KMS-11 (cell line): Measurements from ENCODE around the gene PLCB4.

ENCODE experiments used
- H2AFZ ChIP-seq: fragments of 200-600 bp; sonication (generic); 2 replicates; pipeline ENCODE4 v1.6.1; 2016; ENCODE audit warnings: antibody characterized with exemption, mixed run types, low read depth
- H3K27ac ChIP-seq: fragments of 200-600 bp; sonication (generic); 2 replicates; pipeline ENCODE4 v1.6.1; 2016; ENCODE audit warnings: mild to moderate bottlenecking, mixed run types
- H3K27me3 ChIP-seq: fragments of 200-600 bp; sonication (generic); 2 replicates; pipeline ENCODE4 v1.6.1; 2017; ENCODE audit warnings: mild to moderate bottlenecking, low read depth, mixed run types, moderate library complexity; ENCODE audit not compliant: insufficient read depth
- H3K36me3 ChIP-seq: fragments of 200-600 bp; sonication (generic); 2 replicates; pipeline ENCODE4 v1.6.1; 2017; ENCODE audit warnings: mild to moderate bottlenecking, mixed run types; ENCODE audit not compliant: insufficient read depth
- H3K4me1 ChIP-seq: fragments of 200-600 bp; sonication (generic); 2 replicates; pipeline ENCODE4 v1.6.1; 2016; ENCODE audit warnings: mild to moderate bottlenecking, low read depth, mixed run types; ENCODE audit not compliant: poor library complexity, severe bottlenecking
- H3K4me2 ChIP-seq: fragments of 200-600 bp; sonication (generic); 2 replicates; pipeline ENCODE4 v1.7.0; 2016; ENCODE audit warnings: mild to moderate bottlenecking, mixed run types
- H3K4me3 ChIP-seq: fragments of 200-600 bp; sonication (generic); IDR thresholded peaks from 2 replicates; pipeline ENCODE4 v1.6.1; 2017; ENCODE audit warnings: low read depth, low read length, mixed read lengths; ENCODE audit not compliant: insufficient read depth
- H3K79me2 ChIP-seq: fragments of 200-600 bp; sonication (generic); 2 replicates; pipeline ENCODE4 v1.6.1; 2016; ENCODE audit warnings: low read depth, mixed run types; ENCODE audit not compliant: insufficient read depth
- H3K9ac ChIP-seq: fragments of 200-600 bp; sonication (generic); 2 replicates; pipeline ENCODE4 v1.6.1; 2016; ENCODE audit warnings: mild to moderate bottlenecking, mixed run types
- H4K20me1 ChIP-seq: fragments of 200-600 bp; sonication (generic); 2 replicates; pipeline ENCODE4 v1.6.1; 2016; ENCODE audit warnings: mild to moderate bottlenecking, mixed run types; ENCODE audit not compliant: insufficient read depth
- TF ChIP-seq, protein P1 (sequence below): fragments of 200-600 bp; sonication (generic); conservative IDR thresholded peaks from 2 replicates; pipeline ENCODE4 v1.6.1; 2017; ENCODE audit warnings: low read depth, mild to moderate bottlenecking, antibody characterized with exemption, low read length, moderate library complexity, mixed read lengths

PLCB4 gene

DNA sequence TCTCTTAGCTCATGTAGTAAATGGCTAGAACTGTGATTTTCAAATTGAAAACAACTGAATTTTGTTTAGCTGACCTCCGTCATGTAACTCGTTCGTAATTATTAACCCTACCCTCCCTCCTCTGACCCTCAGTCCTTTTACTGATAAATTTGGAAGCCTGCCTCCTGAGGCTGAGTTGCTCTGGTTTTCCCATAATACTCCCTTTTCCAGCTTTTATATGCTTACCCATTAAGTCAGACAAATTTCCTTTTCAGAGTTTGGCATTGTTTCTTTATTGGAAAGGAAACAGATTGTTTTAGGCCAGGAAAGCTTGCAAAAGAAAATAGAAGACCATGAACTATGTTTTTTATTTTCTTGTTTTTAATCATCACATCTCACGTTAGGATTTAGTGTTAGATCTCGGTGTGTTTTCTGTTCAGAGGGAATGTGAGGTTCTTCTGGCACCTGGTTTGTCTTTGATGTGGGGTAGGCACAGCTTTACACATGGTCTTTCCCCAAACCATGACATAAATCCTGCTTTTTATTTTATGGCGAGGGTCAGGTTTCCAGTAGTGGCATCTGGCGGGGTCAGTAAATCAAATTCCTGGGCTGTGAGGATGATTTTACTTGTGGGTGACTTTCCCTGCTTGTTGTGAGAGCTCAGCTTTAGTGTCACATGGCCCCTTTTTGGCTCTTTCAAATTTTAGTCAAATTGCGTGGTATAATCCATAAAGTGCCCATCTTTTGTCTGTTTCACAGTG is 24.5 kb downstream of the PLCB4 start:
- Histone ChIP-seq H3K27me3 (no peaks in the 10 kb centered on the region), H3K9ac (no peak overlapping the region), H3K36me3 (no peaks in the 10 kb centered on the region), H3K4me1 (no peaks in the 10 kb centered on the region), H3K4me3 (no peak overlapping the region), H2AFZ (no peak overlapping the region), H3K79me2 (no peaks in the 10 kb centered on the region), H4K20me1 (no peaks in the 10 kb centered on the region), H3K27ac (no peak overlapping the region), H3K4me2 (no peak overlapping the region)
- TF ChIP-seq, protein P1, sequence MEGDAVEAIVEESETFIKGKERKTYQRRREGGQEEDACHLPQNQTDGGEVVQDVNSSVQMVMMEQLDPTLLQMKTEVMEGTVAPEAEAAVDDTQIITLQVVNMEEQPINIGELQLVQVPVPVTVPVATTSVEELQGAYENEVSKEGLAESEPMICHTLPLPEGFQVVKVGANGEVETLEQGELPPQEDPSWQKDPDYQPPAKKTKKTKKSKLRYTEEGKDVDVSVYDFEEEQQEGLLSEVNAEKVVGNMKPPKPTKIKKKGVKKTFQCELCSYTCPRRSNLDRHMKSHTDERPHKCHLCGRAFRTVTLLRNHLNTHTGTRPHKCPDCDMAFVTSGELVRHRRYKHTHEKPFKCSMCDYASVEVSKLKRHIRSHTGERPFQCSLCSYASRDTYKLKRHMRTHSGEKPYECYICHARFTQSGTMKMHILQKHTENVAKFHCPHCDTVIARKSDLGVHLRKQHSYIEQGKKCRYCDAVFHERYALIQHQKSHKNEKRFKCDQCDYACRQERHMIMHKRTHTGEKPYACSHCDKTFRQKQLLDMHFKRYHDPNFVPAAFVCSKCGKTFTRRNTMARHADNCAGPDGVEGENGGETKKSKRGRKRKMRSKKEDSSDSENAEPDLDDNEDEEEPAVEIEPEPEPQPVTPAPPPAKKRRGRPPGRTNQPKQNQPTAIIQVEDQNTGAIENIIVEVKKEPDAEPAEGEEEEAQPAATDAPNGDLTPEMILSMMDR = no peak

DNA sequence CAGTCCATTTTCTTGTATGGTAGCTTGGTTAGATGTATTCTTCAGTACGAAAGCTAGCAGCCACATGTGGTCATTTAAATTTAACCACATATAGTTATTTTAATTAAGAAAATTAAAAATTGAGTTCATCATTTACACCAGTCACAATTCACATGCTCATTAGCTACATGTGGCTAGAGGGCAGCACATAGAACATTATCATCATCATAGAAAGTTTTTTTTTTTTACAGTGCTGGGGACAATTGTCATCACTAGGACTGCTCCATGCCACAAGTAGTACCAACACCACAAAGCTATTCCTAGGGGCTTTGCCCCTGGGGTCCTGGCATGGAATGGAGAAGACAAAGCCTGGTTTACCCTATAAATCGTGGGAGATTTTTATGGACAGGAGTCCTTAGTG is 30.5 kb downstream of the PLCB4 start:
- Histone ChIP-seq H3K27ac (no peak overlapping the region), H3K4me3 (no peak overlapping the region), H3K4me1 (no peaks in the 10 kb centered on the region), H2AFZ (no peak overlapping the region), H4K20me1 (no peaks in the 10 kb centered on the region), H3K9ac (no peak overlapping the region), H3K36me3 (no peaks in the 10 kb centered on the region), H3K4me2 (no peak overlapping the region), H3K79me2 (no peaks in the 10 kb centered on the region), H3K27me3 (no peaks in the 10 kb centered on the region)
- TF ChIP-seq, protein P1 = no peak

DNA sequence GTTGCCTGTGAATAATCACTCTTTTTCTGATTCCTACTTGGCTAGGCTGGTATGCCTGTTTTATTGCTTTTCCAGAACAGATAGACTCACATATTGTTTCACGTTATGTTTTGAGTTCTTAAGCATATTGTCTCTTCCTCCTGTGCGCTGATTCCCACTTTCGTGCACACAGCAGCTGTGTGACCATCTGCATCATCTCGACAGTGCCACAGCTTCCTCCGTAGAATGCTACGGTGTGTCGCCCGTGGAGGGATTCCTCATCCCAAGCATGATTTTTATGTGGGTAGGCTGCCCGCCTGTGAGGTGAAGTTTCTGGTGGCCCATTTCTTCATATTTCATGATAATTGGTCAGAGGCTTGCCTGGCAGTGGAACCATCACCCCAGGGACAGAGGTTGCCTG is 31.8 kb downstream of the PLCB4 start:
- Histone ChIP-seq H3K36me3 (no peaks in the 10 kb centered on the region), H3K4me2 (no peak overlapping the region), H3K27ac (no peak overlapping the region), H3K9ac (no peak overlapping the region), H3K4me3 (no peak overlapping the region), H3K79me2 (no peaks in the 10 kb centered on the region), H3K4me1 (no peaks in the 10 kb centered on the region), H2AFZ (no peak overlapping the region), H4K20me1 (no peaks in the 10 kb centered on the region), H3K27me3 (no peaks in the 10 kb centered on the region)
- TF ChIP-seq, protein P1 = no peak

DNA sequence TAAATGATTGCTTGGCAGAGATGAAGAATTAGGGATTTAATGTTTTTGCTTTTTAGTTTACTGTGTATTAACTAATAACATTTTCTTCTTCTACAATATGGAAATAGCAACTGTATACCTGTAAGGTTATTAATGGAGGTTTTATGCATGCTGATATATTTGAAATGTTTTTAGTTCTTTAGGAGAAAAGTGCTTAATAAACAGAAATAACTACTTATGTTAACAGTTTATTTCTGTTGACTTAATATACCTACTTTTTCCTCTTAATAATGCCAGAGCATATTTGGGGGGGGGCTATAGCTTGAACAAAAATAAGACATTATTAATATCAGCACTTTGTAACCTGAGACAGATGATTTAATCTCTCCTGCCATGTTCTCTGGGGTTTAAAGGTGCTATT is 33.6 kb downstream of the PLCB4 start:
- H2AFZ ChIP-seq = no peak overlapping the region
- no peaks in the 10 kb centered on the region for H3K4me1 ChIP-seq
- no peaks in the 10 kb centered on the region for H4K20me1 ChIP-seq
- no peaks in the 10 kb centered on the region for H3K79me2 ChIP-seq
- no peak overlapping the region for H3K4me3 ChIP-seq
- H3K27me3 ChIP-seq = no peaks in the 10 kb centered on the region
- TF ChIP-seq, protein P1 = no peak
- no peak overlapping the region for H3K9ac ChIP-seq
- no peak overlapping the region for H3K4me2 ChIP-seq
- no peaks in the 10 kb centered on the region for H3K36me3 ChIP-seq
- H3K27ac ChIP-seq = no peak overlapping the region
